Mesenchymal stem cell (in vitro differentiated cells and primary cell): ENCODE measurements around the gene RBP4.
"Not testable (repeated sequence)": the region's sequence is repeated elsewhere in the genome, so short reads cannot be mapped to it uniquely, and the experiment has no call there.

ENCODE experiments used
- DNase-seq: peaks from one replicate; pipeline ENCODE4 v3.0.0-alpha.2; 2013
- H2AFZ ChIP-seq: one replicate; pipeline ENCODE4 v1.6.1; 2013; ENCODE audit warnings: low read depth, mild to moderate bottlenecking, control low read depth, inconsistent platforms, low read length, moderate library complexity
- H2AK5ac ChIP-seq: 2 replicates; pipeline ENCODE4 v1.6.1; 2013; ENCODE audit warnings: low read length, moderate library complexity, mild to moderate bottlenecking, inconsistent platforms; ENCODE audit not compliant: severe bottlenecking
- H2BK120ac ChIP-seq: one replicate; pipeline ENCODE4 v1.6.1; 2013; ENCODE audit warnings: low read depth, mild to moderate bottlenecking, inconsistent platforms, low read length, moderate library complexity
- H2BK12ac ChIP-seq, 2 experiments: one replicate each; pipeline ENCODE4 v1.6.1; 2013; ENCODE audit warnings: inconsistent platforms in 2 of 2, low read length in 2 of 2, mild to moderate bottlenecking in 2 of 2, moderate library complexity in 2 of 2, control low read depth in 1 of 2
- H2BK15ac ChIP-seq: one replicate; pipeline ENCODE4 v1.6.1; 2013; ENCODE audit warnings: mild to moderate bottlenecking, low read depth, inconsistent platforms; ENCODE audit not compliant: poor library complexity, severe bottlenecking
- H2BK5ac ChIP-seq: 2 replicates; pipeline ENCODE4 v1.6.1; 2013; ENCODE audit warnings: low read depth, mild to moderate bottlenecking, low read length, control low read depth, inconsistent platforms; ENCODE audit not compliant: poor library complexity, severe bottlenecking
- H3K14ac ChIP-seq, 2 experiments: one replicate each; pipeline ENCODE4 v1.6.1; 2013; ENCODE audit warnings: inconsistent platforms in 2 of 2, low read length in 2 of 2, control low read depth in 1 of 2, mild to moderate bottlenecking in 1 of 2, moderate library complexity in 1 of 2
- H3K18ac ChIP-seq, 2 experiments: one replicate each; pipeline ENCODE4 v1.6.1; 2013; ENCODE audit warnings: inconsistent platforms in 2 of 2, low read length in 2 of 2, control low read depth in 1 of 2, low read depth in 1 of 2, mild to moderate bottlenecking in 1 of 2
- H3K23ac ChIP-seq, 2 experiments: one replicate each; pipeline ENCODE4 v1.6.1; 2013; ENCODE audit warnings: inconsistent platforms in 2 of 2, low read length in 2 of 2, mild to moderate bottlenecking in 2 of 2, moderate library complexity in 2 of 2, control low read depth in 1 of 2
- H3K27ac ChIP-seq: 2 replicates; pipeline ENCODE4 v1.5.1; 2013; ENCODE audit warnings: mild to moderate bottlenecking, moderate library complexity, low read length, control low read depth, inconsistent platforms; ENCODE audit not compliant: poor library complexity, severe bottlenecking
- H3K27me3 ChIP-seq, 2 experiments: 2 replicates each; pipeline versions ENCODE4 v1.6.1 to v1.7.0; 2013; ENCODE audit warnings: low read length in 2 of 2, mild to moderate bottlenecking in 2 of 2, moderate library complexity in 2 of 2, control low read depth in 1 of 2, inconsistent platforms in 1 of 2; ENCODE audit not compliant: control insufficient read depth in 1 of 2, insufficient read depth in 1 of 2
- H3K36me3 ChIP-seq, 2 experiments: 2 replicates each; pipeline versions ENCODE4 v1.6.1 to v1.7.0; 2013; ENCODE audit warnings: low read length in 2 of 2, control low read depth in 1 of 2, inconsistent platforms in 1 of 2, low read depth in 1 of 2, mild to moderate bottlenecking in 1 of 2; ENCODE audit not compliant: insufficient read depth in 2 of 2, control insufficient read depth in 1 of 2
- H3K4ac ChIP-seq, 2 experiments: one replicate each; pipeline ENCODE4 v1.6.1; 2013; ENCODE audit warnings: inconsistent platforms in 2 of 2, low read length in 2 of 2, mild to moderate bottlenecking in 2 of 2, moderate library complexity in 2 of 2, control low read depth in 1 of 2, low read depth in 1 of 2
- H3K4me1 ChIP-seq: 2 replicates; pipeline ENCODE4 v1.6.1; 2013; ENCODE audit warnings: low read depth, low read length, control low read depth; ENCODE audit not compliant: control insufficient read depth, insufficient read depth
- H3K4me2 ChIP-seq: 2 replicates; pipeline ENCODE4 v1.6.1; 2013; ENCODE audit warnings: low read length, mild to moderate bottlenecking, inconsistent platforms; ENCODE audit not compliant: poor library complexity, severe bottlenecking
- H3K4me3 ChIP-seq, 2 experiments: 2 replicates each; pipeline versions ENCODE4 v1.5.1 to v1.7.0; 2013; ENCODE audit warnings: low read length in 2 of 2, mild to moderate bottlenecking in 2 of 2, control low read depth in 1 of 2, low read depth in 1 of 2; ENCODE audit not compliant: insufficient read depth in 1 of 2
- H3K79me1 ChIP-seq: replicated peaks from 2 replicates; pipeline ENCODE4 v1.6.1; 2013; ENCODE audit warnings: mild to moderate bottlenecking, control low read depth, low read length, inconsistent platforms; ENCODE audit not compliant: poor library complexity, severe bottlenecking
- H3K9ac ChIP-seq: 2 replicates; pipeline ENCODE4 v1.7.0; 2013; ENCODE audit warnings: mild to moderate bottlenecking, low read length, moderate library complexity
- H3K9me3 ChIP-seq: 2 replicates; pipeline ENCODE4 v1.7.0; 2013; ENCODE audit warnings: mild to moderate bottlenecking, low read length; ENCODE audit not compliant: control insufficient read depth
- H4K8ac ChIP-seq: one replicate; pipeline ENCODE4 v1.6.1; 2013; ENCODE audit warnings: inconsistent platforms, mild to moderate bottlenecking, low read length, moderate library complexity
- H4K91ac ChIP-seq: one replicate; pipeline ENCODE4 v1.6.1; 2013; ENCODE audit warnings: mild to moderate bottlenecking, low read length, inconsistent platforms
- WGBS: methylation state at CpG from one replicate; pipeline ENCODE4 v1.1.7; 2013; ENCODE audit warnings: mixed read lengths; 5-methylcytosine and 5-hydroxymethylcytosine counted together

Gene RBP4

DNA sequence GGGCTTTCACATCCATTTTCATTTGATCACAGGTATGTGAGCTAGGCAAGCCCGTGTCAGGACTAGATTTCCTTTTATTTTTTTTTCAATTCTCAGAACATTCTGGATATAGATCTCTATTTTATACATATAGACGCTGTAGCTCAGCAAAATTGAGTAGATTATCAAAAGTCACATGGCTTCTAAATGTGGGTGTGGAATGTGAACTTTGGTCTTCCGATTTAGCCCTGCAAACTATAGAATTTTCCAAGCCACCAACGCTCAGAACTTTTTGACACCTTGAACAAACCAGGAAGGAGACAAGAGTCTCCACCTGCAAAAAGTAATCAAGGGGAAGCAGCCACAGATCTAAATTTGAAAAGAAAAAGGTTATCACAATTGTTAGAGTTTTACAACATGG lies 50.4 kb downstream of the RBP4 start:
- 100% methylated on average over 2 of the region's 4 CpGs for WGBS

GRCh38 chr10:93548376-93549071 lies 52.5 kb downstream of the RBP4 start:
- DNase-seq, result peak; percentile 52
- H2AFZ ChIP-seq, result no peak overlapping the region
- no peak overlapping the region for H3K9ac ChIP-seq
- no peaks in the 10 kb centered on the region for H3K79me1 ChIP-seq
- WGBS, result 45% methylated on average over 5 of the region's 5 CpGs
- no peak overlapping the region for H2BK5ac ChIP-seq
- H3K9me3 ChIP-seq, result no peaks in the 10 kb centered on the region
- H3K23ac ChIP-seq, result peak overlapping the region in 1 of 2 experiments; percentile 76
- peaks cover 0 to 26% of the 10 kb centered on the region in 2 experiments for H3K27me3 ChIP-seq
- no peaks in the 10 kb centered on the region for H3K36me3 ChIP-seq
- no peak overlapping the region for H2BK12ac ChIP-seq
- H2AK5ac ChIP-seq, result no peak overlapping the region
- no peak overlapping the region for H2BK15ac ChIP-seq
- H4K8ac ChIP-seq, result no peak overlapping the region
- H2BK120ac ChIP-seq, result no peak overlapping the region
- no peak overlapping the region for H3K4me3 ChIP-seq
- no peak overlapping the region for H3K4me2 ChIP-seq
- no peak overlapping the region for H4K91ac ChIP-seq
- H3K4ac ChIP-seq, result no peak overlapping the region
- peak overlapping the region; percentile 16 to 66 for H3K18ac ChIP-seq
- H3K27ac ChIP-seq, result peak overlapping the region; percentile 62
- H3K4me1 ChIP-seq, result peaks cover 4% of the 10 kb centered on the region
- no peak overlapping the region for H3K14ac ChIP-seq

More for the DNA sequence above, 50.4 kb downstream of the RBP4 start:
- Histone ChIP-seq H3K4me2 (no peak overlapping the region), H3K4ac (no peak overlapping the region), H2BK5ac (no peak overlapping the region), H4K91ac (no peak overlapping the region), H3K27ac (no peak overlapping the region), H3K27me3 (peaks cover 0 to 22% of the 10 kb centered on the region in 2 experiments), H2AFZ (no peak overlapping the region), H4K8ac (no peak overlapping the region), H3K18ac (no peak overlapping the region), H3K23ac (no peak overlapping the region), H2BK12ac (no peak overlapping the region), H2BK120ac (no peak overlapping the region), H3K36me3 (no peaks in the 10 kb centered on the region), H3K4me1 (peaks cover 7% of the 10 kb centered on the region), H3K4me3 (no peak overlapping the region), H3K79me1 (no peaks in the 10 kb centered on the region), H2BK15ac (no peak overlapping the region), H3K9ac (no peak overlapping the region), H3K14ac (no peak overlapping the region), H2AK5ac (no peak overlapping the region), H3K9me3 (no peaks in the 10 kb centered on the region)
- DNase-seq, result no peak

GRCh38 chr10:93547522-93547921 lies 53.5 kb downstream of the RBP4 start:
- H3K23ac ChIP-seq, result no peak overlapping the region
- H3K9me3 ChIP-seq, result no peaks in the 10 kb centered on the region
- no peak overlapping the region for H3K14ac ChIP-seq
- no peak overlapping the region for H3K27ac ChIP-seq
- no peaks in the 10 kb centered on the region for H3K36me3 ChIP-seq
- H3K4ac ChIP-seq, result no peak overlapping the region
- H2BK120ac ChIP-seq, result no peak overlapping the region
- H3K4me1 ChIP-seq, result peaks cover 4% of the 10 kb centered on the region
- no peak overlapping the region for H3K18ac ChIP-seq
- no peak overlapping the region for H3K9ac ChIP-seq
- H3K4me2 ChIP-seq, result no peak overlapping the region
- peaks cover 0 to 30% of the 10 kb centered on the region in 2 experiments for H3K27me3 ChIP-seq
- no peak overlapping the region for H2BK5ac ChIP-seq
- H3K4me3 ChIP-seq, result no peak overlapping the region
- DNase-seq, result no peak
- H2BK12ac ChIP-seq, result no peak overlapping the region
- H2AK5ac ChIP-seq, result no peak overlapping the region
- H3K79me1 ChIP-seq, result no peaks in the 10 kb centered on the region
- H4K8ac ChIP-seq, result no peak overlapping the region
- H2AFZ ChIP-seq, result no peak overlapping the region
- no peak overlapping the region for H2BK15ac ChIP-seq
- no peak overlapping the region for H4K91ac ChIP-seq

- H3K14ac ChIP-seq, H3K9me3 ChIP-seq, H2BK5ac ChIP-seq, H3K27ac ChIP-seq, H3K23ac ChIP-seq, H3K79me1 ChIP-seq, H3K9ac ChIP-seq, H4K91ac ChIP-seq, H2BK15ac ChIP-seq, H2AK5ac ChIP-seq, H2BK120ac ChIP-seq, H3K4me3 ChIP-seq, H3K4ac ChIP-seq, H2BK12ac ChIP-seq, H3K4me1 ChIP-seq, H2AFZ ChIP-seq, H3K4me2 ChIP-seq, H3K36me3 ChIP-seq, DNase-seq: not testable (repeated sequence)
- Histone ChIP-seq H3K27me3 (peaks cover 0 to 30% of the 10 kb centered on the region in 2 experiments), H3K18ac (peak overlapping the region in 1 of 2 experiments; percentile 5), H4K8ac (peak overlapping the region; percentile 55)
- 94% methylated on average over 6 of the region's 8 CpGs for WGBS
Observed at GRCh38 chr10:93546995-93547394, 54.0 kb downstream of the RBP4 start.
